ENCODE results near the gene CCDC181. TPM values are rescaled to one million over a fixed set of nuclear protein-coding genes. Genes with fewer than 3 reads are reported as not detected.
A peak's percentile ranks its signal among the peaks of the same experiment; 100 is the strongest.

CCDC181 gene
- total RNA-seq, 2 experiments from 2014 or later, result not detected

DNA sequence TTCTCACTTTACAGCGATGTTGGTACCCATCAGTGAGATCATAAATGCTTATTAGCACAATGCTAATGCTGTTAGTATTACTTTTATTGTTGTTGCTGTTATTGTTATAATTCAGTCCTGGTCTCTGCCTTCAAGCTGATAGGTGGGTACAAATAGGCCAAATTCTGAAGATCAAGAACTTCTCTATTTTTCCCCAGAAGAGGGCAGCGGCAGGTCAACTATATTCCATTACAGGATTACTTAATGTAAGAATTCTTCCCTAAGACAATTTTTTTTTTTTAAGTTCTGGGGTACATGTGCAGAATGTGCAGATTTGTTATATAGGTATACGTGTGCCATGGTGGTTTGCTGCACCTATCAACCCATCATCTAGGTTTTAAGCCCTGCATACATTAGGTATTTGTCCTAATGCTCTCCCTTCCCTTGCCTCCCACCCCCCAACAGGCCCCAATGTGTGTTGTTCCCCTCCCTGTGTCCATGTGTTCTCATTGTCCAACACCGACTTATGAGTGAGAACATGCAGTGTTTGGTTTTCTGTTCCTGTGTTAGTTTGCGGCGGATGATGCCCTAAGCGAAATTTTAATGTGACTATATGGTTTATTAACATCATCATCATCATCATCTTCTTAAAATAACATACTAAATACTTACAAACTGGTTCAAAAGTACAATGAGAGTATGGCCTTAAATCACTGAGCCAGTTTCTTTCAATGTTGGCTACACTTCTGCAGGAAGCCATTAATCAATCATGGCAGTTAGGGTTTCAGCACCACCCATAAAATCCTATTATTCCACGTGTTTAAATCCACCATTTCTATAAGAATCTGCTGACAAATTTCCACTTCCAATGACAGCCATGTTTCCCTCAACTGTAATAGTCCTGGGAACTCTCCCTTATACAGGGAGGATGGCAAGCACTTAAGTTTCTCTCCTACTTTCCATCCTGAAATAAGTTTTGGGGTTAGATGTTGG is 39.3 kb upstream of the CCDC181 start:
- Mint-ChIP-seq H3K27ac (no peak overlapping the region), H3K27me3 (no peaks in the 10 kb centered on the region), H3K9me3 (no peaks in the 10 kb centered on the region), H3K4me3 (no peak overlapping the region), H3K36me3 (ENCODE audit: low read depth) (peaks cover 8% of the 10 kb centered on the region), H3K4me1 (ENCODE audit: low read depth) (peaks cover 4% of the 10 kb centered on the region)
- Histone ChIP-seq H3K9me3 (ENCODE audit: control insufficient read depth in 1 of 2, insufficient read depth in 1 of 2, low read length in 2 of 2) (no peaks in the 10 kb centered on the region), H3K4me3 (ENCODE audit: low read length) (no peak overlapping the region), H3K4me1 (ENCODE audit: insufficient read depth, low read length) (no peaks in the 10 kb centered on the region), H3K27me3 (ENCODE audit: control insufficient read depth in 1 of 2, insufficient read depth in 2 of 2, low read length in 2 of 2) (no peaks in the 10 kb centered on the region), H3K27ac (ENCODE audit: low read depth in 1 of 2, low read length in 2 of 2) (no peak overlapping the region), H3K36me3 (ENCODE audit: insufficient read depth, low read length) (no peaks in the 10 kb centered on the region)
- POLR2A ChIA-PET, result no interaction called here
- ATAC-seq (ENCODE audit: poor library complexity) (no peak), DNase-seq (peak in 5 of 14 experiments; percentile 10 to 53 (median 38))
- intact Hi-C loops (cut with DNase I, micrococcal nuclease), result loop anchor here (1.0 to 10.0 kb wide), 4 partner anchors 80 to 343 kb away; partner anchors contain the start of gene SELL (in 1 of the 2)
- TF ChIP-seq, protein P1, sequence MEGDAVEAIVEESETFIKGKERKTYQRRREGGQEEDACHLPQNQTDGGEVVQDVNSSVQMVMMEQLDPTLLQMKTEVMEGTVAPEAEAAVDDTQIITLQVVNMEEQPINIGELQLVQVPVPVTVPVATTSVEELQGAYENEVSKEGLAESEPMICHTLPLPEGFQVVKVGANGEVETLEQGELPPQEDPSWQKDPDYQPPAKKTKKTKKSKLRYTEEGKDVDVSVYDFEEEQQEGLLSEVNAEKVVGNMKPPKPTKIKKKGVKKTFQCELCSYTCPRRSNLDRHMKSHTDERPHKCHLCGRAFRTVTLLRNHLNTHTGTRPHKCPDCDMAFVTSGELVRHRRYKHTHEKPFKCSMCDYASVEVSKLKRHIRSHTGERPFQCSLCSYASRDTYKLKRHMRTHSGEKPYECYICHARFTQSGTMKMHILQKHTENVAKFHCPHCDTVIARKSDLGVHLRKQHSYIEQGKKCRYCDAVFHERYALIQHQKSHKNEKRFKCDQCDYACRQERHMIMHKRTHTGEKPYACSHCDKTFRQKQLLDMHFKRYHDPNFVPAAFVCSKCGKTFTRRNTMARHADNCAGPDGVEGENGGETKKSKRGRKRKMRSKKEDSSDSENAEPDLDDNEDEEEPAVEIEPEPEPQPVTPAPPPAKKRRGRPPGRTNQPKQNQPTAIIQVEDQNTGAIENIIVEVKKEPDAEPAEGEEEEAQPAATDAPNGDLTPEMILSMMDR (IDR thresholded peaks at IDR 0.05), result peak; percentile 62
- CTCF ChIA-PET, result interaction anchor here (0.5 to 0.9 kb wide), 2 partner anchors 245 to 1540 kb away, joined by 3 read pairs; no protein-coding TSS in a partner anchor

DNA sequence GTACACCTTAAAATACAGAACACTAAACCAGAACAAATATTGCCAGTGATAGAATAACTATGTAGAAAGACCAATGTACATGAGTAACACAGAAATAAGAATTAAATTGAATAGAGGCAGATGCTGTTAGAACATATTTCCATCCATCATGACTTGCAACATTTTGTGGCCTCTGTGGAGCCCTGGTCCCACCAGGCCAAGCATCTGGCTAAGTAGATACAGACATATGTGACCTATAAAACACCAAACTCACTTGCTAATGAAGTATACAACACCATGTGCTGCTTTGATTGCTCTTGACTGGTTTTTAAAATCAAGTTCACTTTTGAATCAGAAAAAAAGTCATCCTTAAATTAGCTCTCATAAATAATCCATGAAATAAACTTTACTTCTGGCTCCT is 38.0 kb upstream of the CCDC181 start:
- H3K27me3 ChIP-seq (ENCODE audit: control insufficient read depth in 1 of 2, insufficient read depth in 2 of 2, low read length in 2 of 2), result no peaks in the 10 kb centered on the region
- no peaks in the 10 kb centered on the region for H3K36me3 ChIP-seq (ENCODE audit: insufficient read depth, low read length)
- Mint-ChIP-seq H3K27ac (no peak overlapping the region), H3K4me1 (ENCODE audit: low read depth) (peaks cover 13% of the 10 kb centered on the region), H3K27me3 (peaks cover 9% of the 10 kb centered on the region), H3K4me3 (no peak overlapping the region), H3K36me3 (ENCODE audit: low read depth) (peaks cover 8% of the 10 kb centered on the region), H3K9me3 (no peaks in the 10 kb centered on the region)
- H3K4me1 ChIP-seq (ENCODE audit: insufficient read depth, low read length), result peaks cover 1% of the 10 kb centered on the region
- H3K27ac ChIP-seq (ENCODE audit: low read depth in 1 of 2, low read length in 2 of 2), result no peak overlapping the region
- H3K4me3 ChIP-seq (ENCODE audit: low read length), result no peak overlapping the region
- TF ChIP-seq, protein P1 (IDR thresholded peaks at IDR 0.05), result no peak
- no peak for DNase-seq
- no peak for ATAC-seq (ENCODE audit: poor library complexity)
- ChIA-PET POLR2A (no interaction called here), CTCF (interaction anchor here (1.3 kb wide), 1 partner anchor 247 kb away, joined by 3 read pairs; no protein-coding TSS in a partner anchor)
- peaks cover 0 to 2% of the 10 kb centered on the region in 2 experiments for H3K9me3 ChIP-seq (ENCODE audit: control insufficient read depth in 1 of 2, insufficient read depth in 1 of 2, low read length in 2 of 2)
- intact Hi-C loops (cut with DNase I, micrococcal nuclease), result loop anchor here (5.0 to 10.0 kb wide), 2 partner anchors 82 to 250 kb away; partner anchors contain the start of gene SELL (in 1 of the 2)

DNA sequence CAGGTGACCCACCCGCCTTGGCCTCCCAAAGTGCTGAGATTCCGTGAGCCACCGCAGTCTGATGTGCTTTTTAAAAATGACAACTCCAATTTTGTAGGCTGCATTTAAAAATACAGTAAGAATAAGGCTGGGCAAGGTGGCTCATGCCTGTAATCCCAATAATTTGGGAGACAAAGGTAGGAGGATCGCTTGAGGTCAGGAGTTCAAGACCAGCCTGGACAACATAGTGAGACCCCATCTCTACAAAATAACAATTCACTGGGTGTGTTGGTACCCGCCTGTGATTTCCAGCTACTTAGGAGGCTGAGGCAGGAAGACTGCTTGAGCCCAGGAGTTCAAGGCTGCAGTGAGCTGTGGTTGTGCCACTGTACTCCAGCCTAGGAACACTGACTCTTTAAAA is 35.1 kb upstream of the CCDC181 start:
- H3K4me1 ChIP-seq (ENCODE audit: insufficient read depth, low read length), result peaks cover 5% of the 10 kb centered on the region
- intact Hi-C loops (cut with DNase I, micrococcal nuclease), result loop anchor here in 1 of 2 experiments (10.0 kb wide), 1 partner anchor 252 kb away; the partner anchor contains the start of gene SELL
- no peak overlapping the region for H3K4me3 ChIP-seq (ENCODE audit: low read length)
- TF ChIP-seq, protein P1 (IDR thresholded peaks at IDR 0.05), result no peak
- peaks cover under 1 to 3% of the 10 kb centered on the region in 2 experiments for H3K9me3 ChIP-seq (ENCODE audit: control insufficient read depth in 1 of 2, insufficient read depth in 1 of 2, low read length in 2 of 2)
- ATAC-seq (ENCODE audit: poor library complexity) (no peak), DNase-seq (no peak)
- CTCF ChIA-PET, result no interaction called here
- H3K4me1 Mint-ChIP-seq (ENCODE audit: low read depth), result peaks cover 17% of the 10 kb centered on the region
- no peak overlapping the region for H3K4me3 Mint-ChIP-seq
- POLR2A ChIA-PET, result no interaction called here
- peaks cover 5% of the 10 kb centered on the region for H3K36me3 Mint-ChIP-seq (ENCODE audit: low read depth)
- H3K27ac Mint-ChIP-seq, result no peak overlapping the region
- no peaks in the 10 kb centered on the region for H3K36me3 ChIP-seq (ENCODE audit: insufficient read depth, low read length)
- no peaks in the 10 kb centered on the region for H3K9me3 Mint-ChIP-seq
- peaks cover 18% of the 10 kb centered on the region for H3K27me3 Mint-ChIP-seq
- H3K27ac ChIP-seq (ENCODE audit: low read depth in 1 of 2, low read length in 2 of 2), result no peak overlapping the region
- peaks cover 0 to 8% of the 10 kb centered on the region in 2 experiments for H3K27me3 ChIP-seq (ENCODE audit: control insufficient read depth in 1 of 2, insufficient read depth in 2 of 2, low read length in 2 of 2)

All from CD4-positive, alpha-beta T cell (primary cell).